GM12878 (cell line): ENCODE data around the gene ARHGEF7. TPM values are rescaled to one million over a fixed set of nuclear protein-coding genes. Genes with fewer than 3 reads are reported as not detected.

Experiments used
- ATAC-seq: fragments of 200-7000 bp; cut with Tn5 transposase; 3 replicates; pipeline ENCODE4 v1.9.1; 2020; ENCODE audit warnings: mild to moderate bottlenecking, moderate library complexity
- BruUV-seq: library from RNA; stranded (reverse); fragments of 400-500 nt; replicated peaks from 2 replicates; lab custom pipeline; 2021; lab: Mats Ljungman, UMichigan
- CTCF ChIA-PET: fragments of 300-600 bp; sonication (Branson Sonifier 250); formaldehyde crosslinking; extraction: SDS; loops from one replicate; lab custom pipeline; 2021; ENCODE audit warnings: inconsistent platforms; lab: Yijun Ruan, JAX
- POLR2A ChIA-PET: fragments of 350-600 bp; formaldehyde crosslinking; extraction: SDS; loops from one replicate; lab custom pipeline; 2021; ENCODE audit warnings: inconsistent platforms; lab: Charles Lee
- RAD21 ChIA-PET: fragments of 300-600 bp; sonication (Branson Sonifier 250); formaldehyde crosslinking; loops from one replicate; lab custom pipeline; 2023; ENCODE audit warnings: antibody characterized with exemption; ENCODE audit not compliant: unreplicated experiment; lab: Charles Lee
- SMC1A ChIA-PET: fragments of 300-600 bp; sonication (Branson Sonifier 250); formaldehyde crosslinking; loops from one replicate; lab custom pipeline; 2023; ENCODE audit not compliant: unreplicated experiment, uncharacterized antibody; lab: Charles Lee
- DNase-seq: peaks from one replicate; pipeline ENCODE4 v3.0.0-alpha.2; 2011; ENCODE audit warnings: low read depth, low spot score
- FAIRE-seq: peaks from 3 replicates; lab custom pipeline; 2011; peaks lifted over from hg19 to GRCh38; lab: Jason Lieb, UNC
- H2AFZ ChIP-seq: 2 replicates; pipeline ENCODE4 v1.6.0; 2011; ENCODE audit warnings: low read depth, low read length, control low read depth; ENCODE audit not compliant: control insufficient read depth
- H3K27ac ChIP-seq: 2 replicates; pipeline ENCODE4 v1.5.1; 2011; ENCODE audit warnings: control low read depth; ENCODE audit not compliant: control insufficient read depth, insufficient read depth
- H3K27me3 ChIP-seq, 2 experiments: replicated peaks in 1 of 2; 2 replicates each; pipeline versions ENCODE4 v1.6.0 to v1.6.1; 2011; ENCODE audit warnings: low read length in 1 of 2; ENCODE audit not compliant: control insufficient read depth in 2 of 2, insufficient read depth in 2 of 2
- H3K36me3 ChIP-seq, 2 experiments: 2 replicates each; pipeline ENCODE4 v1.5.1; 2011; ENCODE audit warnings: low read length in 1 of 2; ENCODE audit not compliant: control insufficient read depth in 2 of 2, insufficient read depth in 2 of 2
- H3K4me1 ChIP-seq: 2 replicates; pipeline ENCODE4 v1.6.1; 2011; ENCODE audit warnings: mild to moderate bottlenecking, low read length, moderate library complexity, mixed read lengths; ENCODE audit not compliant: control insufficient read depth, insufficient read depth
- H3K4me2 ChIP-seq: 2 replicates; pipeline ENCODE4 v1.6.0; 2011; ENCODE audit warnings: control low read depth; ENCODE audit not compliant: control insufficient read depth, insufficient read depth
- H3K4me3 ChIP-seq: fragments of 200-600 bp; sonication (generic); 2 replicates; pipeline ENCODE4 v1.5.1; 2016
- H3K79me2 ChIP-seq: 2 replicates; pipeline ENCODE4 v1.6.0; 2011; ENCODE audit warnings: low read length; ENCODE audit not compliant: control insufficient read depth, insufficient read depth
- H3K9ac ChIP-seq: 2 replicates; pipeline ENCODE4 v1.8.0; 2011; ENCODE audit warnings: low read length, control low read depth, mixed read lengths; ENCODE audit not compliant: control insufficient read depth, insufficient read depth
- H3K9me3 ChIP-seq: replicated peaks from 3 replicates; pipeline ENCODE4 v1.5.1; 2011; ENCODE audit warnings: mild to moderate bottlenecking, low read length; ENCODE audit not compliant: control insufficient read depth, insufficient read depth
- H4K20me1 ChIP-seq: 2 replicates; pipeline ENCODE4 v1.6.0; 2011; ENCODE audit not compliant: control insufficient read depth, insufficient read depth
- BCL11A ChIP-seq: IDR thresholded peaks from 2 replicates; pipeline ENCODE4 v1.6.1; 2011; ENCODE audit warnings: low read depth, low read length
- FOXM1 ChIP-seq: IDR thresholded peaks from 2 replicates; pipeline ENCODE4 v1.6.1; 2012; ENCODE audit warnings: low read depth, mild to moderate bottlenecking, inconsistent platforms, low read length, moderate library complexity
- NFIC ChIP-seq: IDR thresholded peaks from 2 replicates; pipeline ENCODE4 v1.6.1; 2012; ENCODE audit warnings: low read depth, mild to moderate bottlenecking, inconsistent platforms, low read length, moderate library complexity
- NR2F1 ChIP-seq: fragments of 450-650 bp; conservative IDR thresholded peaks from 2 replicates; pipeline ENCODE4 v1.6.1; 2017; ENCODE audit warnings: mild to moderate bottlenecking
- RCOR1 ChIP-seq: conservative IDR thresholded peaks from 2 replicates; pipeline ENCODE4 v1.6.1; 2012; ENCODE audit warnings: low read depth, low read length, improper control_type of control experiment
- TAF1 ChIP-seq: IDR thresholded peaks from 2 replicates; pipeline ENCODE4 v1.6.1; 2011; ENCODE audit warnings: mild to moderate bottlenecking, low read depth, low read length, borderline replicate concordance
- whole genome bisulfite sequencing: methylation state at CpG from one replicate; pipeline ENCODE4 v1.1.6; 2016; ENCODE audit warnings: low lambda C conversion rate; ENCODE audit not compliant: insufficient replicate concordance, insufficient coverage; ENCODE audit errors: missing lambda C conversion rate; 5-methylcytosine and 5-hydroxymethylcytosine counted together
- in situ Hi-C: fragments of 300-500 bp; cut with MboI; formaldehyde crosslinking; loops from 9 replicates; pipeline ENCODE4 v1.14.3; 2018; ENCODE audit warnings: mixed read lengths
- intact Hi-C: fragments of 100-400 bp; cut with micrococcal nuclease; formaldehyde crosslinking; loops from one replicate; pipeline ENCODE4 v1.14.2; 2022; ENCODE audit not compliant: unreplicated experiment
- polyA plus RNA-seq, 11 experiments: library from polyadenylated mRNA; depleted of rRNA in 4 of 11; unstranded in 6 of 11; stranded (reverse) in 5 of 11; fragments of >200 nt; fragmentation: Nextera tagmentation in 4 of 11; fragmentation: Illumina TruSeq in 1 of 11; extraction: Ambion mirVana in 4 of 11; extraction: Trizol in 1 of 11; gene quantifications; 1 replicate in 1 of 11; 2 replicates in 10 of 11; pipeline versions ENCODE4 v1.2.1 to v1.2.3, GENCODE V29; 2011 to 2016; ENCODE audit warnings: inconsistent platforms in 2 of 11, missing spikeins in 2 of 11, low read depth in 1 of 11
- total RNA-seq, 4 experiments: library from RNA; depleted of rRNA in 3 of 4; stranded (reverse); fragments of >200 nt in 3 of 4; fragmentation: Illumina TruSeq in 1 of 4; extraction: Trizol in 1 of 4; gene quantifications; 2 replicates each; pipeline versions ENCODE4 v1.2.1 to v1.2.3, GENCODE V29; 2013 to 2021

ARHGEF7 gene
- total and polyA plus RNA-seq, 10 of the 15 experiments (the other 5 are each of a cell fraction or from before 2014, with no cell fraction given) = 4.7 to 65.5 (median 36.6) TPM

- H3K27ac ChIP-seq = no peak overlapping the region
- H3K9ac ChIP-seq = no peak overlapping the region
- 70% methylated on average over 17 of the region's 19 CpGs for WGBS
- H3K4me2 ChIP-seq = no peak overlapping the region
- no peak overlapping the region for H3K4me3 ChIP-seq
- DNase-seq (no peak), ATAC-seq (no peak), FAIRE-seq (no peak)
- ChIA-PET RAD21 (no interaction called here), POLR2A (no interaction called here), CTCF (interaction anchor here (0.5 kb wide), 1 partner anchor 1676 kb away, joined by 3 read pairs; no protein-coding TSS in a partner anchor), SMC1A (no interaction called here)
- H3K4me1 ChIP-seq = no peaks in the 10 kb centered on the region; the same call in 1 of the 2 replicates
- H3K9me3 ChIP-seq = no peaks in the 10 kb centered on the region
- H4K20me1 ChIP-seq = no peaks in the 10 kb centered on the region
- no TSS peak for BruUV-seq
- in situ Hi-C loops (no loop called here), intact Hi-C loops (no loop called here)
- no peaks in the 10 kb centered on the region for H3K27me3 ChIP-seq
- H2AFZ ChIP-seq = no peak overlapping the region
- no peak for TF ChIP-seq FOXM1
- TF ChIP-seq NR2F1 = no peak
- H3K79me2 ChIP-seq = no peaks in the 10 kb centered on the region
- H3K36me3 ChIP-seq = no peaks in the 10 kb centered on the region
Measured at GRCh38 chr13:111322001-111322915, 207.1 kb downstream of the ARHGEF7 start.

GRCh38 chr13:111322916-111323331 lies 207.8 kb downstream of the ARHGEF7 start:
- Histone ChIP-seq H4K20me1 (no peaks in the 10 kb centered on the region), H3K4me1 (no peaks in the 10 kb centered on the region; the same call in 1 of the 2 replicates), H3K36me3 (no peaks in the 10 kb centered on the region), H3K4me3 (no peak overlapping the region), H2AFZ (no peak overlapping the region), H3K27ac (no peak overlapping the region), H3K27me3 (no peaks in the 10 kb centered on the region), H3K4me2 (no peak overlapping the region), H3K9me3 (no peaks in the 10 kb centered on the region), H3K79me2 (no peaks in the 10 kb centered on the region), H3K9ac (no peak overlapping the region)
- WGBS = 54% methylated on average over 7 of the region's 7 CpGs
- no peak for DNase-seq
- POLR2A ChIA-PET = no interaction called here
- RAD21 ChIA-PET = no interaction called here
- in situ Hi-C loops (no loop called here), intact Hi-C loops (no loop called here)
- no peak for ATAC-seq
- SMC1A ChIA-PET = no interaction called here
- no TSS peak for BruUV-seq
- FAIRE-seq = no peak
- CTCF ChIA-PET = interaction anchor here (0.5 kb wide), 1 partner anchor 1675 kb away, joined by 3 read pairs; no protein-coding TSS in a partner anchor
- TF ChIP-seq BCL11A (no peak), NFIC (no peak), RCOR1 (no peak), TAF1 (no peak)
